Left hindlimb (tissue), 1 donor: ENCODE results near the gene KDM4C.

ENCODE experiments used
- DNase-seq: peaks from one replicate; pipeline ENCODE4 v3.0.0-alpha.2; 2018

KDM4C gene

GRCh38 chr9:6870650-6871477, 113.1 kb downstream of the KDM4C start:
- no peak for DNase-seq

- DNase-seq: no peak
These were observed 116.1 kb downstream of the KDM4C start for GRCh38 chr9:6873857-6874256.

- DNase-seq: no peak
These were observed 118.6 kb downstream of the KDM4C start for GRCh38 chr9:6876195-6876894.

GRCh38 chr9:6877671-6878161, 119.9 kb downstream of the KDM4C start:
- no peak for DNase-seq

GRCh38 chr9:6880626-6881025, 122.9 kb downstream of the KDM4C start:
- DNase-seq: no peak

GRCh38 chr9:6884101-6884500, 126.3 kb downstream of the KDM4C start:
- no peak for DNase-seq

GRCh38 chr9:6884990-6885389, 127.2 kb downstream of the KDM4C start:
- no peak for DNase-seq

GRCh38 chr9:6887051-6887450, 129.3 kb downstream of the KDM4C start:
- no peak for DNase-seq

GRCh38 chr9:6889868-6890267, 132.1 kb downstream of the KDM4C start:
- no peak for DNase-seq

- no peak for DNase-seq
These were observed 135.8 kb downstream of the KDM4C start for GRCh38 chr9:6893350-6894131.

- no peak for DNase-seq
These were observed 136.4 kb downstream of the KDM4C start for GRCh38 chr9:6894135-6894534.

GRCh38 chr9:6895754-6896153, 138.0 kb downstream of the KDM4C start:
- DNase-seq: no peak

GRCh38 chr9:6896562-6896961, 138.8 kb downstream of the KDM4C start:
- DNase-seq: no peak

- DNase-seq: no peak
These were observed 139.5 kb downstream of the KDM4C start for GRCh38 chr9:6897207-6897822.

- no peak for DNase-seq
These were observed 140.1 kb downstream of the KDM4C start for GRCh38 chr9:6897898-6898302.

GRCh38 chr9:6899274-6899673, 141.5 kb downstream of the KDM4C start:
- DNase-seq: no peak

- DNase-seq: no peak
These were observed 142.7 kb downstream of the KDM4C start for GRCh38 chr9:6900440-6900883.

- DNase-seq: no peak
These were observed 143.4 kb downstream of the KDM4C start for GRCh38 chr9:6901180-6901579.

GRCh38 chr9:6902423-6902822, 144.7 kb downstream of the KDM4C start:
- no peak for DNase-seq

- no peak for DNase-seq
These were observed 146.6 kb downstream of the KDM4C start for GRCh38 chr9:6904371-6904770.

- DNase-seq: no peak
These were observed 148.1 kb downstream of the KDM4C start for GRCh38 chr9:6905850-6906375.

GRCh38 chr9:6907772-6908381, 150.1 kb downstream of the KDM4C start:
- no peak for DNase-seq
